HepG2 (cell line): ENCODE results near the gene DGAT2. TPM values are rescaled to one million over a fixed set of nuclear protein-coding genes. Genes with fewer than 3 reads are reported as not detected.

Experiments used
- ATAC-seq: fragments of 200-7000 bp; cut with Tn5 transposase; 3 replicates; pipeline ENCODE4 v1.9.1; 2020; ENCODE audit warnings: mild to moderate bottlenecking, moderate library complexity
- BruUV-seq: library from RNA; stranded (reverse); fragments of 400-500 nt; replicated peaks from 2 replicates; lab custom pipeline; 2021; lab: Mats Ljungman, UMichigan
- CTCF ChIA-PET: fragments of 300-600 bp; formaldehyde crosslinking; extraction: SDS; loops from one replicate; lab custom pipeline; 2021; ENCODE audit warnings: low total read pairs, inconsistent platforms, low intra/inter-chr PET ratio; lab: Yijun Ruan, JAX
- POLR2A ChIA-PET: fragments of 350-600 bp; sonication (Branson Sonifier 250); formaldehyde crosslinking; loops from one replicate; lab custom pipeline; 2020; ENCODE audit warnings: antibody characterized with exemption, inconsistent platforms; lab: Yijun Ruan, JAX
- DNase-seq: peaks from one replicate; pipeline ENCODE4 v3.0.0-alpha.2; 2015; ENCODE audit warnings: low spot score
- FAIRE-seq: peaks from 3 replicates; lab custom pipeline; 2011; peaks lifted over from hg19 to GRCh38; lab: Jason Lieb, UNC
- H2AFZ ChIP-seq: one replicate; pipeline ENCODE4 v1.6.1; 2011; ENCODE audit warnings: low read length, inconsistent platforms
- H3K27ac ChIP-seq: fragments of 300-600 bp; 3 replicates; pipeline ENCODE4 v1.8.0; 2011; ENCODE audit warnings: mixed run types, mild to moderate bottlenecking, mixed read lengths, low read length, inconsistent platforms; ENCODE audit not compliant: insufficient read depth; ENCODE audit errors: extremely low read length
- H3K27me3 ChIP-seq, 2 experiments: fragments of 200-600 bp in 1 of 2; 2 replicates in 1 of 2; 3 replicates in 1 of 2; pipeline versions ENCODE4 v1.6.0 to v1.8.0; 2011; ENCODE audit warnings: low read length in 2 of 2, mild to moderate bottlenecking in 2 of 2, moderate library complexity in 2 of 2, inconsistent platforms in 1 of 2; ENCODE audit not compliant: insufficient read depth in 2 of 2, control insufficient read depth in 1 of 2
- H3K36me3 ChIP-seq, 2 experiments: fragments of 200-600 bp in 1 of 2; replicated peaks in 1 of 2; 2 replicates in 1 of 2; 3 replicates in 1 of 2; pipeline versions ENCODE4 v1.5.1 to v1.8.0; 2011; ENCODE audit warnings: low read length in 2 of 2, inconsistent platforms in 1 of 2; ENCODE audit not compliant: insufficient read depth in 2 of 2, control insufficient read depth in 1 of 2
- H3K4me1 ChIP-seq: 2 replicates; pipeline ENCODE4 v1.5.1; 2012; ENCODE audit warnings: low read length, inconsistent platforms; ENCODE audit not compliant: insufficient read depth
- H3K4me2 ChIP-seq: 2 replicates; pipeline ENCODE4 v1.6.0; 2011; ENCODE audit warnings: low read depth, low read length, inconsistent platforms
- H3K4me3 ChIP-seq, 3 experiments: fragments of 200-600 bp in 1 of 3; sonication (generic), shearing (Covaris generic) in 1 of 3; replicated peaks in 1 of 3; 2 replicates each; pipeline ENCODE4 v1.5.1; 2011 to 2016; ENCODE audit warnings: low read length in 3 of 3, inconsistent platforms in 2 of 3, low read depth in 2 of 3, mild to moderate bottlenecking in 2 of 3, control low read depth in 1 of 3, mixed read lengths in 1 of 3; ENCODE audit not compliant: insufficient read depth in 1 of 3
- H3K79me2 ChIP-seq: one replicate; pipeline ENCODE4 v1.6.1; 2011; ENCODE audit warnings: low read length, inconsistent platforms; ENCODE audit not compliant: insufficient read depth
- H3K9ac ChIP-seq: 2 replicates; pipeline ENCODE4 v1.6.0; 2011; ENCODE audit warnings: mild to moderate bottlenecking, low read depth, low read length, inconsistent platforms; ENCODE audit not compliant: insufficient read depth
- H3K9me3 ChIP-seq: 2 replicates; pipeline ENCODE4 v1.5.1; 2012; ENCODE audit warnings: mild to moderate bottlenecking, low read length
- H4K20me1 ChIP-seq: 2 replicates; pipeline ENCODE4 v1.6.0; 2011; ENCODE audit warnings: inconsistent platforms, mild to moderate bottlenecking, low read length, moderate library complexity; ENCODE audit not compliant: insufficient read depth
- CHD4 ChIP-seq: fragments of 200-600 bp; sonication (generic); IDR thresholded peaks from 2 replicates; pipeline ENCODE4 v1.7.0; 2017; ENCODE audit warnings: mild to moderate bottlenecking, low read length, borderline replicate concordance
- CREB3 ChIP-seq: sonication (generic); formaldehyde crosslinking; IDR thresholded peaks from 2 replicates; pipeline ENCODE4 v1.5.0; 2020; ENCODE audit warnings: missing genetic modification reagents
- EHMT2 ChIP-seq: fragments of 200-600 bp; sonication (generic); IDR thresholded peaks from 2 replicates; pipeline ENCODE4 v1.7.0; 2017; ENCODE audit warnings: antibody characterized with exemption, low read depth, low read length, borderline replicate concordance
- HBP1 ChIP-seq: IDR thresholded peaks from 2 replicates; pipeline ENCODE4 v1.6.1; 2016; ENCODE audit warnings: low read depth, control low read depth
- HNRNPH1 ChIP-seq: fragments of 200-400 bp; formaldehyde crosslinking; optimal IDR thresholded peaks from 2 replicates; pipeline ENCODE3; 2017; ENCODE audit warnings: mild to moderate bottlenecking, low read depth, low read length
- MEIS2 ChIP-seq: sonication (generic); formaldehyde crosslinking; IDR thresholded peaks from 2 replicates; pipeline ENCODE4 v1.9.0; 2021; ENCODE audit warnings: mild to moderate bottlenecking, missing genetic modification reagents
- MNT ChIP-seq: fragments of 450-650 bp; IDR thresholded peaks from 2 replicates; pipeline ENCODE4 v1.6.1; 2016
- NFRKB ChIP-seq: fragments of 450-650 bp; IDR thresholded peaks from 2 replicates; pipeline ENCODE4 v1.6.1; 2017
- PPARG ChIP-seq: conservative IDR thresholded peaks from 2 replicates; pipeline ENCODE4 v1.6.1; 2016; ENCODE audit warnings: missing biosample characterization, missing genetic modification reagents
- RCOR2 ChIP-seq: IDR thresholded peaks from 2 replicates; pipeline ENCODE4 v1.6.1; 2016; ENCODE audit warnings: missing biosample characterization, missing genetic modification reagents
- RNF219 ChIP-seq: sonication (generic); formaldehyde crosslinking; IDR thresholded peaks from 2 replicates; pipeline ENCODE4 v1.5.0; 2020; ENCODE audit warnings: mild to moderate bottlenecking, missing genetic modification reagents
- SOX6 ChIP-seq, 2 experiments: fragments of 450-650 bp in 1 of 2; sonication (generic) in 1 of 2; formaldehyde crosslinking in 1 of 2; IDR thresholded peaks; 2 replicates each; pipeline versions ENCODE4 v1.4.0 to v1.6.1; 2017 to 2020; ENCODE audit warnings: antibody characterized with exemption in 1 of 2, mild to moderate bottlenecking in 1 of 2, missing genetic modification reagents in 1 of 2
- TSC22D2 ChIP-seq: sonication (generic); formaldehyde crosslinking; IDR thresholded peaks from 2 replicates; pipeline ENCODE4 v1.5.1; 2020; ENCODE audit warnings: missing genetic modification reagents, mild to moderate bottlenecking, borderline replicate concordance
- ZBTB33 ChIP-seq: sonication (generic); formaldehyde crosslinking; IDR thresholded peaks from 2 replicates; pipeline ENCODE4 v1.4.0; 2020; ENCODE audit warnings: missing genetic modification reagents
- ZNF264 ChIP-seq: sonication (generic); formaldehyde crosslinking; IDR thresholded peaks from 2 replicates; pipeline ENCODE4 v1.4.0; 2020; ENCODE audit warnings: missing genetic modification reagents
- ZNF556 ChIP-seq: sonication (generic); formaldehyde crosslinking; IDR thresholded peaks from 2 replicates; pipeline ENCODE4 v1.4.0; 2020; ENCODE audit warnings: mild to moderate bottlenecking, missing genetic modification reagents, borderline replicate concordance
- ZNF629 ChIP-seq: sonication (generic); formaldehyde crosslinking; conservative IDR thresholded peaks from 2 replicates; pipeline ENCODE4 v1.5.0; 2020; ENCODE audit warnings: missing genetic modification reagents
- ZNF644 ChIP-seq: IDR thresholded peaks from 2 replicates; pipeline ENCODE4 v1.6.1; 2016; ENCODE audit warnings: low read depth
- WGBS: methylation state at CpG from one replicate; pipeline ENCODE4 v1.1.6; 2017; ENCODE audit warnings: low lambda C conversion rate; 5-methylcytosine and 5-hydroxymethylcytosine counted together
- in situ Hi-C: cut with HindIII; loops from 2 replicates; pipeline ENCODE4 v1.10.0; 2017; ENCODE audit warnings: low pct_unique_long_range_greater_than_20kb; ENCODE audit not compliant: extremely low pct_ligation_motif_present
- intact Hi-C: fragments of 100-400 bp; cut with micrococcal nuclease; formaldehyde crosslinking; loops from one replicate; pipeline ENCODE4 v1.10.0; 2022; ENCODE audit not compliant: unreplicated experiment
- polyA plus RNA-seq, 8 experiments: library from polyadenylated mRNA; depleted of rRNA in 3 of 8; stranded (reverse) in 7 of 8; unstranded in 1 of 8; fragments of >200 nt; fragmentation: Illumina TruSeq in 4 of 8; extraction: Trizol in 4 of 8; gene quantifications; 2 replicates each; pipeline versions ENCODE4 v1.2.1 to v1.2.3, GENCODE V29; 2011 to 2016; ENCODE audit warnings: low read depth in 4 of 8, missing spikeins in 1 of 8, mixed read lengths in 1 of 8; ENCODE audit not compliant: insufficient read depth in 1 of 8
- total RNA-seq, 5 experiments: library from RNA; depleted of rRNA; stranded (reverse); fragments of >200 nt; fragmentation: Illumina TruSeq; extraction: Trizol; gene quantifications; 2 replicates each; pipeline ENCODE4 v1.2.3, GENCODE V29; 2016; ENCODE audit warnings: low read depth in 1 of 5

Gene DGAT2
- total and polyA plus RNA-seq, 2 of the 13 experiments (the other 11 are each of a cell fraction or from before 2014, with no cell fraction given): 39.0 to 65.6 TPM

- peak overlapping the region; percentile 90 for H3K27ac ChIP-seq
- DNase-seq (no peak), FAIRE-seq (no peak), ATAC-seq (no peak)
- H2AFZ ChIP-seq: no peak overlapping the region
- H3K27me3 ChIP-seq: no peaks in the 10 kb centered on the region
- no TSS peak for BruUV-seq
- ChIA-PET POLR2A (no interaction called here), CTCF (interaction anchor here (1.3 to 3.6 kb wide), 3 partner anchors 35 to 61 kb away, joined by 5 to 38 read pairs (median 19); no protein-coding TSS in a partner anchor)
- no peaks in the 10 kb centered on the region for H3K9me3 ChIP-seq
- H3K36me3 ChIP-seq: no peaks in the 10 kb centered on the region
- H3K4me3 ChIP-seq: peak overlapping the region in 2 of 3 experiments; percentile 80 to 81; a peak in 1 of 6 replicates
- peaks cover 35% of the 10 kb centered on the region for H3K79me2 ChIP-seq
- peak overlapping the region; percentile 85 for H3K9ac ChIP-seq
- in situ Hi-C loops: loop anchor here (5.0 kb wide), 2 partner anchors 50 to 170 kb away; partner anchors contain the start of gene MOGAT2
- WGBS: 0% methylated on average over 1 of the region's 1 CpG
- intact Hi-C loops: loop anchor here (1.0 to 5.0 kb wide), 5 partner anchors 17 to 221 kb away; no protein-coding TSS in a partner anchor
- H3K4me1 ChIP-seq: peaks cover 79% of the 10 kb centered on the region
- H3K4me2 ChIP-seq: peak overlapping the region; percentile 95
- H4K20me1 ChIP-seq: no peaks in the 10 kb centered on the region
- TF ChIP-seq ZNF629 (CRISPR knock-in tag): peak; percentile 98
- TF ChIP-seq PPARG (CRISPR knock-in tag): no peak
- TF ChIP-seq CHD4: peak; percentile 98
- no peak for TF ChIP-seq CREB3 (CRISPR knock-in tag)
- TF ChIP-seq MNT: no peak
- TF ChIP-seq HBP1: no peak
- peak; percentile 83 for TF ChIP-seq RCOR2 (CRISPR knock-in tag)
- no peak for TF ChIP-seq MEIS2
- TF ChIP-seq NFRKB: no peak
- TF ChIP-seq SOX6 (IDR thresholded peaks at IDR 0.05): no peak
- no peak for TF ChIP-seq SOX6 (CRISPR knock-in tag; IDR thresholded peaks at IDR 0.05)
- TF ChIP-seq ZBTB33 (CRISPR knock-in tag): no peak
- no peak for TF ChIP-seq ZNF644 (CRISPR knock-in tag)
- no peak for TF ChIP-seq TSC22D2
- TF ChIP-seq RNF219: 0 out of 2 replicates have a peak, but pooled peaks have one; percentile 13
- TF ChIP-seq ZNF556: no peak
- no peak for TF ChIP-seq HNRNPH1
- TF ChIP-seq ZNF264 (CRISPR knock-in tag): no peak
- no peak for TF ChIP-seq EHMT2
Measured at GRCh38 chr11:75767793-75768111, 826 bp upstream of the DGAT2 start.
